Thyroid gland (tissue), 4 donors: ENCODE measurements around the gene TBC1D1. TPM values are rescaled to one million over a fixed set of nuclear protein-coding genes. Genes with fewer than 3 reads are reported as not detected.
A peak's percentile ranks its signal among the peaks of the same experiment; 100 is the strongest.

Experiments
- DNase-seq, 2 donors: peaks; one replicate each; pipeline ENCODE4 v3.0.0-alpha.2; 2019
- H3K27ac ChIP-seq, 3 donors: fragments of 200-600 bp; sonication (generic); 1 replicate in 2 of 3; 2 replicates in 1 of 3; pipeline ENCODE4 v1.5.1; 2016 to 2019; ENCODE audit warnings: mild to moderate bottlenecking in 1 of 3, moderate library complexity in 1 of 3
- H3K27me3 ChIP-seq: fragments of 200-600 bp; sonication (generic); one replicate; pipeline ENCODE4 v1.5.1; 2019
- H3K36me3 ChIP-seq, 2 donors: fragments of 200-600 bp; sonication (generic); one replicate each; pipeline ENCODE4 v1.5.1; 2016 to 2019
- H3K4me1 ChIP-seq, 2 donors: fragments of 200-600 bp; sonication (generic); one replicate each; pipeline ENCODE4 v1.5.1; 2017 to 2019
- H3K4me3 ChIP-seq, 3 donors: fragments of 200-600 bp; sonication (generic); replicated peaks in 1 of 3; 1 replicate in 2 of 3; 2 replicates in 1 of 3; pipeline ENCODE4 v1.5.1; 2016; ENCODE audit warnings: mild to moderate bottlenecking in 1 of 3
- H3K9me3 ChIP-seq: fragments of 200-600 bp; sonication (generic); one replicate; pipeline ENCODE4 v1.5.1; 2017
- POLR2A ChIP-seq, 2 donors: fragments of 450-650 bp; IDR thresholded peaks; one replicate each; pipeline ENCODE4 v1.6.1; 2017; ENCODE audit warnings: antibody characterized with exemption in 2 of 2, mild to moderate bottlenecking in 2 of 2, moderate library complexity in 1 of 2
- WGBS, 2 donors: methylation state at CpG; one replicate each; pipeline ENCODE4 v1.1.5; 2017; 5-methylcytosine and 5-hydroxymethylcytosine counted together
- intact Hi-C: fragments of 100-400 bp; cut with DNase I; formaldehyde crosslinking; loops from one replicate; pipeline ENCODE4 v1.15.1; 2023
- total RNA-seq, 4 donors: library from RNA; depleted of rRNA; stranded (reverse); fragments of >200 nt; gene quantifications; one replicate each; pipeline ENCODE4 v1.2.3, GENCODE V29; 2016
- TF ChIP-seq, protein P1 (sequence below), 6 experiments: fragments of 200-600 bp in 3 of 6; fragments of 450-650 bp in 3 of 6; sonication (generic) in 3 of 6; IDR thresholded peaks; one replicate each; pipeline ENCODE4 v1.5.1; 2016 to 2019; ENCODE audit warnings: antibody characterized with exemption in 6 of 6, mild to moderate bottlenecking in 2 of 6, inconsistent platforms in 1 of 6, moderate library complexity in 1 of 6

TBC1D1 gene
- total RNA-seq, 4 donors from 2014 or later, result 192 to 284 (median 230) TPM

DNA sequence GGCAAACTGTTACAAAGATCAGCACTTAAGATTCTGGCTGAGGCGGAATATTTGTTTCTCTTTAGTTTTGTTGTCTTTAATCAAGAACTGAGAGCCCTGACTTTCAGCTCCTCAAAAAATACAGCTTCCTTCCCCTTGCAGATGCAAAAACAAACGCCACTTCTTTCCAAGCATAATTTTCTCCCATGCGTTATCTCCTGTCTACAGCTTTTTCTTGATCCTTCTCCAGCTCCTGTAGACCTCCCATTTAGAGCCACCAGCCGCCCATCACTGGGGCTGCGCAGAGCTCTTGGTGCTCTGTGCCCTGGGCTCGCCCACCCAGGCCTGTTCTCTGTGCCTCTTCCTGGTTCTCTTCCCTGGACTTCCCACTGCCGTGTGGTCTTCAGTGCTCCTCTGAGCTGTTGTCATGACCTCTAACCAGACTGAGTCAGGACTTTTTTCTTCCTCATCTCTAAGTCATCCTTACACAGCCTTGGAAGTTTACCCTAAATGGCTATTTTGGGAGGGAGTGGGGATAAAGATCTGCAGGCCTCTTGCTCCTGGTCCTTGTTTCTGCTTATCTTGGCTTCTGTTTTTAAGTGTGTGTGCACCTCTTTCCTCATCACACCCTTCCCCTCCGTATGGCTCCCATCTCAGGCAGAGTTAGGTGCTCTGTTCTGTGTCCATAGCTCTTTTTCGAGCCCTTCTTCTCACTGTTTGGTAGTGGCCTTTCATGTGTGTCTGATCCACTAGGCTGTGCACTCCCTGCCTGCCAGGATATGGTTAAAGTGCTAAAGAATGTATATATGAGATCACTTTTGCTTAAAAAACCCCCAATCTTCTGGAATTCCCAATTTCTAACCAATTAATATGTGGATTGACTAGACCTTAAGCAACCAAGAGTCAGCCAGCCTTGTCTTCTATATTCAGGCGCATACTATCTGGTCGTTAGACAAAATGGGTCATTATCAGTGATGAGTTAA lies 191.8 kb downstream of the TBC1D1 start:
- Histone ChIP-seq H3K4me3 (no peak overlapping the region), H3K27me3 (no peaks in the 10 kb centered on the region), H3K27ac (peak overlapping the region in 2 of 3 donors; percentile 26 to 31), H3K4me1 (peaks cover 0 to 16% of the 10 kb centered on the region in 2 donors), H3K36me3 (no peaks in the 10 kb centered on the region), H3K9me3 (no peaks in the 10 kb centered on the region)
- intact Hi-C loops, result no loop called here
- WGBS, 2 donors, result 86 to 88% methylated on average over 11 of the region's 11 CpGs
- TF ChIP-seq, protein P1, sequence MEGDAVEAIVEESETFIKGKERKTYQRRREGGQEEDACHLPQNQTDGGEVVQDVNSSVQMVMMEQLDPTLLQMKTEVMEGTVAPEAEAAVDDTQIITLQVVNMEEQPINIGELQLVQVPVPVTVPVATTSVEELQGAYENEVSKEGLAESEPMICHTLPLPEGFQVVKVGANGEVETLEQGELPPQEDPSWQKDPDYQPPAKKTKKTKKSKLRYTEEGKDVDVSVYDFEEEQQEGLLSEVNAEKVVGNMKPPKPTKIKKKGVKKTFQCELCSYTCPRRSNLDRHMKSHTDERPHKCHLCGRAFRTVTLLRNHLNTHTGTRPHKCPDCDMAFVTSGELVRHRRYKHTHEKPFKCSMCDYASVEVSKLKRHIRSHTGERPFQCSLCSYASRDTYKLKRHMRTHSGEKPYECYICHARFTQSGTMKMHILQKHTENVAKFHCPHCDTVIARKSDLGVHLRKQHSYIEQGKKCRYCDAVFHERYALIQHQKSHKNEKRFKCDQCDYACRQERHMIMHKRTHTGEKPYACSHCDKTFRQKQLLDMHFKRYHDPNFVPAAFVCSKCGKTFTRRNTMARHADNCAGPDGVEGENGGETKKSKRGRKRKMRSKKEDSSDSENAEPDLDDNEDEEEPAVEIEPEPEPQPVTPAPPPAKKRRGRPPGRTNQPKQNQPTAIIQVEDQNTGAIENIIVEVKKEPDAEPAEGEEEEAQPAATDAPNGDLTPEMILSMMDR (IDR thresholded peaks at IDR 0.05), result no peak
- TF ChIP-seq POLR2A (IDR thresholded peaks at IDR 0.05), result no peak
- no peak for DNase-seq

DNA sequence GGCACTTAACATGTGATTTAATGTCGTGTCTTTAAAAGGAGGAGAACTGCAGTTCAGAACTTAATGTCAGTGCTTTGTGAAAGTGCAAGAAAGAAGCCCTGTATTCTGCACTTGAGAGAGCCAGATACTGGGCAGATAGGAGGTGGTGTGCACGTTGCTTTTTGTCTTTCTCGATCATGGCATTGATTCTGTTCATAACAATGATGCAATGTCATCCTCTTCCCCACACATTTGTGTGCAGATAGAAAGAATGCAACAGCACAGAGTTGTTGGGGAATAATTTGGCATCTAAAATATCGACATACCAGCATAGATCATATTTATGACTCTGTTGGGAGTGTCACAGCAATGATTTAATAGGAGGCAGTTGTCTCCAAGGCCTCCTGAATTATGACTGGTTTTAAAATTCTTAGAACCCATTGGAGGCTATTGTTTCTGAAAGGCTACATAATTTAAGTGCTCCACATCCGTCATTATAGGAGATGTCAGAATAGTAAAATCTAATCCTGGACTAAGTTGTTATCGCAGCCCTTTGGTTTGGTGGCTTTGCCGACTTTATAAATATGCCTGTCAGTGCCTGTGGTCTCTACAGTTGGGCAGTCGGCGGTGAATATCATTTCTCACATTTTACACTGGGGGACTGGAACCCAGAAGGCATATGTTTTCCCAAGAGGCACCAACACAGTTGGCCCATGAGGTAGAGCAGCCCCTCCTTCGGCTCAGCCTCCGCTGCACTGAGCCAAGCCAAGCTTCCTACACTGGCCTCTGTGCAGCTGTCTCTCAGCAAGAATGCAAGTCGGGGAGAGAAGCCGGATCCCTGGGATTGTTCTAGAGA lies 194.2 kb downstream of the TBC1D1 start:
- Histone ChIP-seq H3K27me3 (no peaks in the 10 kb centered on the region), H3K27ac (no peak overlapping the region), H3K4me3 (no peak overlapping the region), H3K4me1 (peaks cover 0 to 16% of the 10 kb centered on the region in 2 donors), H3K9me3 (no peaks in the 10 kb centered on the region), H3K36me3 (peaks cover 0 to 3% of the 10 kb centered on the region in 2 donors)
- WGBS, 2 donors, result 84 to 85% methylated on average over 11 to 13 of the region's 13 CpGs
- TF ChIP-seq POLR2A (IDR thresholded peaks at IDR 0.05), result no peak
- TF ChIP-seq, protein P1 (IDR thresholded peaks at IDR 0.05), result no peak
- intact Hi-C loops, result no loop called here
- DNase-seq, result no peak

DNA sequence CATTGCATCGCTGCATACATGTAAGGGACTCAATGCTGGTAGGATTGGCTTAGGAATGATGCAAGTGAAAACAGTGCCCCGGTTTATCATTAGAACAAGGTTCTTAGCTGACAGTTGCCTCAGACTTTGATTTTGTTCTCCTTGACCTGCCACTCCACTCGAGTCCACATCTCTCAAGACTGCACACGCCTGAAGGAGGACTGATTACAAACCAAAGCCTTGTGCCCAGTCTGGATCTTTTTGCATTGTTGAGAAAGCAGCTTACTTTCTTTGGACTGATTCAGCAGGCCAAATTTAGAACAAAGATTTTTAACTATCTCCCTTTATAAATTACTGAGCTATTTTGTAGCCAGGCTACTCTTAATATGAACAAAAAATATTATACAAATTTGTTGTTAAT lies 194.9 kb downstream of the TBC1D1 start:
- TF ChIP-seq, protein P1 (IDR thresholded peaks at IDR 0.05), result no peak
- TF ChIP-seq POLR2A (IDR thresholded peaks at IDR 0.05), result no peak
- intact Hi-C loops, result no loop called here

GRCh38 chr4:38086151-38086848 lies 195.4 kb downstream of the TBC1D1 start:
- peaks cover 4 to 11% of the 10 kb centered on the region in 2 donors for H3K4me1 ChIP-seq
- peaks cover 0 to 11% of the 10 kb centered on the region in 2 donors for H3K36me3 ChIP-seq
- WGBS, 2 donors, result 89% methylated on average over 9 of the region's 9 CpGs

More for the DNA sequence above, 194.9 kb downstream of the TBC1D1 start:
- no peak overlapping the region for H3K4me3 ChIP-seq
- H3K27me3 ChIP-seq, result no peaks in the 10 kb centered on the region
- no peak for DNase-seq
- H3K4me1 ChIP-seq, result peaks cover under 1 to 12% of the 10 kb centered on the region in 2 donors
- peaks cover 0 to 10% of the 10 kb centered on the region in 2 donors for H3K36me3 ChIP-seq
- 59 to 65% methylated on average over 4 of the region's 4 CpGs for whole genome bisulfite sequencing, 2 donors
- H3K27ac ChIP-seq, result no peak overlapping the region
- no peaks in the 10 kb centered on the region for H3K9me3 ChIP-seq

More at GRCh38 chr4:38086151-38086848, 195.4 kb downstream of the TBC1D1 start:
- intact Hi-C loops, result no loop called here
- Histone ChIP-seq H3K27me3 (no peaks in the 10 kb centered on the region), H3K9me3 (no peaks in the 10 kb centered on the region), H3K27ac (no peak overlapping the region), H3K4me3 (no peak overlapping the region)
- no peak for DNase-seq
- no peak for TF ChIP-seq POLR2A (IDR thresholded peaks at IDR 0.05)
- TF ChIP-seq, protein P1 (IDR thresholded peaks at IDR 0.05), result no peak
